Natural killer cell (primary cell): ENCODE results near the gene PNMA8C. TPM values are rescaled to one million over a fixed set of nuclear protein-coding genes. Genes with fewer than 3 reads are reported as not detected.

ENCODE experiments used
- ATAC-seq, 3 donors: fragments of 150-1000 bp in 2 of 3; fragments of 200-7000 bp in 1 of 3; cut with Tn5 transposase; 1 replicate in 1 of 3; 2 replicates in 2 of 3; pipeline ENCODE4 v1.10.0; 2021; ENCODE audit warnings: mild to moderate bottlenecking in 2 of 3, moderate library complexity in 2 of 3
- DNase-seq, 2 donors: peaks; one replicate each; pipeline versions ENCODE4 v3.0.0 to v3.0.0-alpha.2; 2013 to 2021; ENCODE audit warnings: mixed read lengths in 1 of 2
- H3K27ac ChIP-seq: one replicate; pipeline ENCODE4 v1.5.1; 2013; ENCODE audit warnings: mild to moderate bottlenecking, low read length
- H3K27me3 ChIP-seq: one replicate; pipeline ENCODE4 v1.6.1; 2013; ENCODE audit warnings: low read length; ENCODE audit not compliant: control insufficient read depth, insufficient read depth
- H3K36me3 ChIP-seq: one replicate; pipeline ENCODE4 v1.6.1; 2013; ENCODE audit warnings: low read length; ENCODE audit not compliant: control insufficient read depth, insufficient read depth
- H3K4me1 ChIP-seq: one replicate; pipeline ENCODE4 v1.6.1; 2013; ENCODE audit warnings: low read length; ENCODE audit not compliant: control insufficient read depth, insufficient read depth
- H3K4me3 ChIP-seq: one replicate; pipeline ENCODE4 v1.5.1; 2013; ENCODE audit warnings: low read length
- H3K9me3 ChIP-seq: one replicate; pipeline ENCODE4 v1.6.1; 2013; ENCODE audit warnings: low read length; ENCODE audit not compliant: control insufficient read depth, insufficient read depth
- H3K27ac Mint-ChIP-seq, 2 donors: one replicate each; pipeline ENCODE4 v1.8.0; 2022; ENCODE audit warnings: mild to moderate bottlenecking in 2 of 2, mixed read lengths in 2 of 2, moderate library complexity in 1 of 2
- H3K27me3 Mint-ChIP-seq, 2 donors: one replicate each; pipeline ENCODE4 v1.8.0; 2022; ENCODE audit warnings: low read depth in 2 of 2, mixed read lengths in 2 of 2
- H3K36me3 Mint-ChIP-seq: one replicate; pipeline ENCODE4 v1.8.0; 2022; ENCODE audit warnings: mixed read lengths
- H3K4me1 Mint-ChIP-seq, 2 donors: one replicate each; pipeline ENCODE4 v1.8.0; 2022; ENCODE audit warnings: mixed read lengths in 2 of 2
- H3K4me3 Mint-ChIP-seq: one replicate; pipeline ENCODE4 v1.8.0; 2022; ENCODE audit warnings: mild to moderate bottlenecking, moderate library complexity, mixed read lengths
- H3K9me3 Mint-ChIP-seq, 2 donors: one replicate each; pipeline ENCODE4 v1.8.0; 2022; ENCODE audit warnings: mixed read lengths in 2 of 2
- WGBS: methylation state at CpG from one replicate; pipeline ENCODE4 v1.1.7; 2013; ENCODE audit warnings: missing lambda C conversion rate; ENCODE audit not compliant: insufficient coverage; 5-methylcytosine and 5-hydroxymethylcytosine counted together
- intact Hi-C: fragments of 100-400 bp; cut with micrococcal nuclease; formaldehyde crosslinking; loops from one replicate; pipeline ENCODE4 v1.14.2; 2022
- total RNA-seq, 4 donors: library from RNA; stranded (reverse); fragments of 120-200 nt in 1 of 4; gene quantifications; one replicate each; pipeline versions ENCODE4 v1.2.3 to v1.2.4, GENCODE V29; 2013 to 2022
- TF ChIP-seq, protein P1 (sequence below): fragments of 200-600 bp; IDR thresholded peaks from one replicate; pipeline ENCODE4 v1.8.0; 2022; ENCODE audit warnings: antibody characterized with exemption

The PNMA8C gene
- total RNA-seq, 3 donors from 2014 or later (not counting 1 experiment from before 2014, with no cell fraction given) = 0.55 to 1.2 (median 0.87) TPM

- ATAC-seq (no peak), DNase-seq (no peak)
- no peak overlapping the region for H3K4me3 Mint-ChIP-seq
- no peaks in the 10 kb centered on the region for H3K4me1 Mint-ChIP-seq
- no peaks in the 10 kb centered on the region for H3K9me3 Mint-ChIP-seq
- Histone ChIP-seq H3K27ac (no peak overlapping the region), H3K27me3 (peaks cover 5% of the 10 kb centered on the region), H3K4me3 (no peak overlapping the region), H3K9me3 (no peaks in the 10 kb centered on the region), H3K36me3 (no peaks in the 10 kb centered on the region), H3K4me1 (peaks cover 3% of the 10 kb centered on the region)
- H3K27ac Mint-ChIP-seq = no peak overlapping the region
- H3K36me3 Mint-ChIP-seq = no peaks in the 10 kb centered on the region
- H3K27me3 Mint-ChIP-seq = peaks cover 36 to 42% of the 10 kb centered on the region in 2 donors
- TF ChIP-seq, protein P1, sequence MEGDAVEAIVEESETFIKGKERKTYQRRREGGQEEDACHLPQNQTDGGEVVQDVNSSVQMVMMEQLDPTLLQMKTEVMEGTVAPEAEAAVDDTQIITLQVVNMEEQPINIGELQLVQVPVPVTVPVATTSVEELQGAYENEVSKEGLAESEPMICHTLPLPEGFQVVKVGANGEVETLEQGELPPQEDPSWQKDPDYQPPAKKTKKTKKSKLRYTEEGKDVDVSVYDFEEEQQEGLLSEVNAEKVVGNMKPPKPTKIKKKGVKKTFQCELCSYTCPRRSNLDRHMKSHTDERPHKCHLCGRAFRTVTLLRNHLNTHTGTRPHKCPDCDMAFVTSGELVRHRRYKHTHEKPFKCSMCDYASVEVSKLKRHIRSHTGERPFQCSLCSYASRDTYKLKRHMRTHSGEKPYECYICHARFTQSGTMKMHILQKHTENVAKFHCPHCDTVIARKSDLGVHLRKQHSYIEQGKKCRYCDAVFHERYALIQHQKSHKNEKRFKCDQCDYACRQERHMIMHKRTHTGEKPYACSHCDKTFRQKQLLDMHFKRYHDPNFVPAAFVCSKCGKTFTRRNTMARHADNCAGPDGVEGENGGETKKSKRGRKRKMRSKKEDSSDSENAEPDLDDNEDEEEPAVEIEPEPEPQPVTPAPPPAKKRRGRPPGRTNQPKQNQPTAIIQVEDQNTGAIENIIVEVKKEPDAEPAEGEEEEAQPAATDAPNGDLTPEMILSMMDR = no peak
- 86% methylated on average over 4 of the region's 4 CpGs for WGBS
- intact Hi-C loops = no loop called here
Observed at GRCh38 chr19:46472592-46472991, 43.9 kb upstream of the PNMA8C start.

GRCh38 chr19:46471811-46472543, 43.2 kb upstream of the PNMA8C start:
- H3K4me1 ChIP-seq = peaks cover 3% of the 10 kb centered on the region
- no peaks in the 10 kb centered on the region for H3K9me3 ChIP-seq
- Mint-ChIP-seq H3K36me3 (no peaks in the 10 kb centered on the region), H3K4me3 (no peak overlapping the region), H3K4me1 (no peaks in the 10 kb centered on the region), H3K27ac (no peak overlapping the region), H3K27me3 (peaks cover 36 to 42% of the 10 kb centered on the region in 2 donors), H3K9me3 (no peaks in the 10 kb centered on the region)
- intact Hi-C loops = no loop called here
- H3K4me3 ChIP-seq = no peak overlapping the region
- H3K36me3 ChIP-seq = no peaks in the 10 kb centered on the region
- ATAC-seq = no peak
- peaks cover 5% of the 10 kb centered on the region for H3K27me3 ChIP-seq
- H3K27ac ChIP-seq = no peak overlapping the region
- TF ChIP-seq, protein P1 = no peak
- no peak for DNase-seq
- WGBS = 61% methylated on average over 11 of the region's 11 CpGs

- Mint-ChIP-seq H3K4me1 (no peaks in the 10 kb centered on the region), H3K9me3 (no peaks in the 10 kb centered on the region), H3K36me3 (no peaks in the 10 kb centered on the region), H3K4me3 (no peak within 1 kb of the TSS), H3K27ac (no peak within 1 kb of the TSS), H3K27me3 (peaks cover 36 to 42% of the 10 kb centered on the region in 2 donors)
- H3K9me3 ChIP-seq = no peaks in the 10 kb centered on the region
- intact Hi-C loops = no loop called here
- peaks cover 5% of the 10 kb centered on the region for H3K27me3 ChIP-seq
- WGBS = 7% methylated on average over 57 of the region's 57 CpGs
- H3K36me3 ChIP-seq = no peaks in the 10 kb centered on the region
- peaks cover 3% of the 10 kb centered on the region for H3K4me1 ChIP-seq
- peak in 1 of 2 donors; percentile 43 for DNase-seq
- H3K4me3 ChIP-seq = no peak within 1 kb of the TSS
- no peak for ATAC-seq
- TF ChIP-seq, protein P1 = no peak
- no peak within 1 kb of the TSS for H3K27ac ChIP-seq
Observed at GRCh38 chr19:46471116-46471733, 42.5 kb upstream of the PNMA8C start, which contains the start of gene PNMA8A. PNMA8A (minus strand) TSS chr19:46471563; CDS start chr19:46471035, 528 bp downstream.
